ENCODE results near the gene FOXP1.

Gene FOXP1

DNA sequence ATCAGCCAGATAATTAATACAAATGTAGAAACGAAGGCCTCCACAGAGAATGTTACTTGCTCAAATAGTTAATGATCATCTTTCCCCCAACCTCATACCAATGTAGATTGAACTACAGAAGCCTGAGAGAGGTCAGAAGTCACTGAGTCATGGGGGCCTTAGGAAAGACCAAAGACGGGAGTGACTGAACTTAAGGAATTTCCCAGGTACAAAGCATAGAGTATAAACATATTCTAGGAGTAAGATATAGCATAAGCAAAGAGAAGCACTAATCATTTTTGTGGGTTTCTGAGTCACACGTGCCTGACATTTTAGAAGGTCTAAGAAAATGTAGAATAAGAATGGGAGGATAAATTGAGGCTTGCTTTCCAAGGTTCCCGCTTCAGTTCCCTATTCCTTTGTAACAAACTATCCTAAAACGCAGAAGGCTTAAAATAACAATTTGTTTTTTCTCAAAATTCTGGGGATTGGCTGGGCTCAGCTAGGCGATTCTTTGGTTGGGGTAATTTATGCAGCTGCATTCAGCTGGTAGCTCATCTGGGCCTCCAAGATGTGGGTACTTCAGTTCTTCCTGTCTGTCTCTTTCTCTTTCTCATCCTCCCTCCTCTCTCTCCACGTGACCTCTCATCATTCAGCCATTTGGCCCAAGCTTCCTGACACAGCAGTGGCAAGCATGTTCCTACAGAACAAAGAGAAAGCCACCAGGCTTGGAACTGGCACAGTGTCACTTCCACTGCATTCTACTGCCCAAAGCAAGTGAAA, 422.6 kb downstream of the FOXP1 start:
- TF ChIP-seq ZNF274 (IDR thresholded peaks at IDR 0.05; ENCODE audit: low read depth, low read length), result no peak
- H3K4me3 ChIP-seq (ENCODE audit: low read length), result no peak overlapping the region

DNA sequence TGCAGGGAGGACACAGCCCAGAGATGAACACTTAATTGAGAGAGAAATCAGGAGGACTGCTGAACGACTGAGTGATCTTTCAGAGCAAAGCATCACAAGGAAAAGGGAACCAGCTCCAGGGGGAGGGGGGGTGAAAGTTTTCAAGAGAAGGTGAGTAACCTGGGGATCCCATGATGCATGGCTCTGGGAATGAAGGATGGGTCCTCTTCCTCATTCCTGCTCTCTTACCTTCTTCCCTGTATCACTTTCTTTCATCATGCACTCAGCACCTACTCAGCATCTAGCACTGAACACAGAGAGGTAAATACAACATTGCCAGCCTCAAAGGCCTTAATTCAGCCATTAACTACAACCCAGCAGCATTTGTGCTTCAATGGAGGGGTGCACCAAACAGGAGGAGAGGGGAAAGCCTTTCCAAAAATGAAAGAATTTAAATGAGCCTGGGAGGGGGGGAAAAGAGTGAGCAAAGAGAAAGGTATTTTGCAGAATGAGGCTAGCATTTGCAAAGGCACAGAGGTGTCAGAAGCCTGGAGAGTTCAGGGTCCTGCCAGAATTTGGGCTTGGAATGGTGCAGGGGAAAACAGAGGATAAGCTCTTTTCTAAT, 427.4 kb downstream of the FOXP1 start:
- H3K4me3 ChIP-seq (ENCODE audit: low read length), result no peak overlapping the region
- TF ChIP-seq ZNF274 (IDR thresholded peaks at IDR 0.05; ENCODE audit: low read depth, low read length), result no peak

DNA sequence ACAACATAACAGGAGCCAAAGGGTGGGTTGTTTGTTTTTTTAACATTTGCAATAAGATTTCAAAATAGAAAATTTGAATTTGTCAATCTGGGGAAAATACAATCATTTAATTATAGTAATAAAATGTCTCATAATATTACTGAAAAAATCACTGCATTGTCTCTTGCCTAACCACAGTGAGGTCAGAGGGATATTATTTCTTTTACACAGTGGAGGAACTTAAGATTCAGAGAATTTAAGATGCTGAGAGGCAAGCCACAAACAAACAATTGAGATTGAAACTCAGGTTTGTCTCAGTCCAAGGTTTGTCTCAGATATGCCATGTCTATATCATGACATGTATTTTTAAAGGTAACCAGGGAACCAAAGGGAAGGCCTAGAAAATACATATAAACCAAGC, 428.7 kb downstream of the FOXP1 start:
- H3K4me3 ChIP-seq (ENCODE audit: low read length), result no peak overlapping the region
- TF ChIP-seq ZNF274 (IDR thresholded peaks at IDR 0.05; ENCODE audit: low read depth, low read length), result no peak

DNA sequence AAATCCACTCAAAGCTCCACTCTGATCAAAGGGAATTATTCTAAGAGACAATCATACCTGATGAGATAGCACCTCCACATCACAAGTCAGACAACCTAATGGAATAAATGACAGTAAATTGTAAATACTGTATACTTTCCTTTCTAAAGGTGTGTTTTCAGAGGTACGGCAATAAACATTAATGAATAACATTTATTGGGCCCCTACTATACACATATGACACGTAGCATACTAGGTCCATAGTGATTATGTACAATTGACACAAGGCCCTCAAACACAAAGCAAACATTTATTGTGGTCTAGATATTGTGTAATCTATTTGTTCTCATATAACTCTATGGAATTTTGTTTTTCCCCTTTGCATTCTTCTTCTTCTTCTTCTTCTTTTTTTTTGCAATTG, 429.8 kb downstream of the FOXP1 start:
- H3K4me3 ChIP-seq (ENCODE audit: low read length), result no peak overlapping the region
- TF ChIP-seq ZNF274 (IDR thresholded peaks at IDR 0.05; ENCODE audit: low read depth, low read length), result no peak

DNA sequence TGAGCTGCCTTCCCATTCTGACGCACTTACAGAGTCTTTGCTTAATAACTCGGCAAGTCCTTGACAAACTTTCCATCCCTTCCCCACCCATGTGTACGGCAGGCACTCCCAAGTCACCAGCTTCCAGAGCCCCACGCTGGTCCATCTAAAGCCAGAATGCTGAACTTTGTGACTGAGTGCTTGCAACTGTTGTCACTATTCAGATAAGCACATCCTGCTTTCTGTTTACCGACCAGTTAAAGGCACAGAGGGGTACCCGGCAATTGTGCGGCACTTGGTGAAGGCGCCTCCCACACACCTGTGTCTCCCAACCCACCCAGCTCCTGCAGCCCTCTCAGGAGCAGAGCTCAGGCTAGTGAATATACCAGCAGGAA, 430.6 kb downstream of the FOXP1 start:
- H3K4me3 ChIP-seq (ENCODE audit: low read length), result no peak overlapping the region
- no peak for TF ChIP-seq ZNF274 (IDR thresholded peaks at IDR 0.05; ENCODE audit: low read depth, low read length)

DNA sequence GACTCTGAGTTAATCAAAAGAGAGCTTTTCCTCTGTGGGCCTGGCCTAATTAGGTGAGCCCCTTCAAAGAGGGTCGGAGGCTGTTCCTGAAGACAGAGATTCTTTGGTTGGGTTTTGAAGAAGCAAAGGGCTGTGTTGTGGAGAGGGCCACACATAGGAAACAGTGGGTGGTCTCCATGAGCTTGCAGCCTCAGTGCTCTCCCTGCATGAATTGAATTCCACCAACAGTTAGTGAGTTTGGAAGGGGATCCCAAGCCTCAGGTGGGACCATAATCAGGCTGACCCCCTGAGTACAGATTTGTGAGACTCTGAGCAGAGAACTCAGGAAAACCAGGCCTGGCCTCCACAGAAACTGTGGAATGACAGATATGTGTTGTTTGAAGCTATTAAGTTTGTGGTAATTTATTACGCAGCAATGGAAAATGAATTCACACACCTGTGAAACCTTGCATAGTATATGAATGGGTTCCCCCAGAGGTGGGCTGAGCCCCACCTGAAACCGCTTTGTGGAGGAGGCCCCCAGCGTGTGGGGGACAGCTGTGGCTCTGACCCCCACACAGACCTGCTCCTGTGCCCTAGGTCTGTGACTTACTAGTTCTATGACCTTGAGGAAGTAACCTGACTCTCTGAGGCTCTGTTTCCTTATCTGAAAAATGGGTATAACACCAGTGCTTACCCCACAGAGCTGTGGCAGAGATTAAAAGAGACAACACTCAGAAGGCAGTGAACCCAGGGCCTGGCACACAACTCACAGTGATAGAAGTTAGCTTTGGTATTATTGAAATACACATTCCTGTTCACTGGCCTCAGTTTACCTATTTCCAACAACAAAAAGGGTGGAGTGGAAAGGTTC, 431.3 kb downstream of the FOXP1 start:
- no peak overlapping the region for H3K4me3 ChIP-seq (ENCODE audit: low read length)

DNA sequence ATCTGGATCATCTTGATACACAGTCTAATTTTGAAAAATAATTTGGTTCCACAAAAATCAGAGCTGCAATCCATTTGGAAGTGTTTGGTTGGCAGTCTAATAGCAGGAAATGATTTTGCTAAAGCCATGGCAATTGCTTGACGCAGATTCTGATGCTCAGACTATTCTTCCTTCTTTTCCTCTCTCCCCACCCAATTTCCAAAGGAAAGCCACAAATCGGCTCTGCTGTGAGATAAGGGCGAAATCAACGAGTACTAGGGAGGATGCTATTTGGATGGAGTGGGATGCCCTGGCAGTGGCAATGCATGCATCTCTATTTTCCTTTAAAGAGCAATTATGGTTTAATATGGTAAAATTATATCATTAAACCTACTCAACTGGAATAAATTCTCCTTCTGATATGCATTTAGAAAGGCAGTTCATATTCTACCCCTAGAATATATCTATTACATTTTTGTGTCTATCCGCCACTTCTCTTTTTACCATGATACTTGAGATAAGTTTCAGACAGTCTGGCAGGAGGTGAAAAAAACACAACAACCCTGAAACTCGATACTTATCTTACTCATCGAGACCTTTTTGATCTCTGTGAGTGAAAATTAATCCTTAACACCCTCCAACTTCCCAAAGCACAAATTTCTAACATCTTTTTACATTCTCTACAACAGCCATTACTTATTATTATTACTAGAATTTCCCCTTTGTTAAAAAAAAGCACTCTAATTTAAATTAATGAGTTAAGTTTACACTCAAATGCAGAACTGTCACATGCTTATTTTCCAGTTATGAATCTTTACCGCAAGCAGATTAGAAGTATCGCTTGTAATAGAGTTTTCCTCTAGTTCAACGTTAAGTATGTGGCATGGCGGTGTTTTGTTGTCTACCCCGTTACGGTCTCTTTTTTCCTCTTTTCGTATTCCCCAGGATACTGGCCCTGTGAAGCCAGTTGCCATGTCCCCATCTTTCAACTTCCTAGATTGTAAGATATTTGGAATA, 433.3 kb downstream of the FOXP1 start:
- H3K4me3 ChIP-seq (ENCODE audit: low read length), result no peak overlapping the region
- no peak for TF ChIP-seq ZNF274 (IDR thresholded peaks at IDR 0.05; ENCODE audit: low read depth, low read length)

More for the DNA sequence above, 431.3 kb downstream of the FOXP1 start:
- no peak for TF ChIP-seq ZNF274 (IDR thresholded peaks at IDR 0.05; ENCODE audit: low read depth, low read length)

DNA sequence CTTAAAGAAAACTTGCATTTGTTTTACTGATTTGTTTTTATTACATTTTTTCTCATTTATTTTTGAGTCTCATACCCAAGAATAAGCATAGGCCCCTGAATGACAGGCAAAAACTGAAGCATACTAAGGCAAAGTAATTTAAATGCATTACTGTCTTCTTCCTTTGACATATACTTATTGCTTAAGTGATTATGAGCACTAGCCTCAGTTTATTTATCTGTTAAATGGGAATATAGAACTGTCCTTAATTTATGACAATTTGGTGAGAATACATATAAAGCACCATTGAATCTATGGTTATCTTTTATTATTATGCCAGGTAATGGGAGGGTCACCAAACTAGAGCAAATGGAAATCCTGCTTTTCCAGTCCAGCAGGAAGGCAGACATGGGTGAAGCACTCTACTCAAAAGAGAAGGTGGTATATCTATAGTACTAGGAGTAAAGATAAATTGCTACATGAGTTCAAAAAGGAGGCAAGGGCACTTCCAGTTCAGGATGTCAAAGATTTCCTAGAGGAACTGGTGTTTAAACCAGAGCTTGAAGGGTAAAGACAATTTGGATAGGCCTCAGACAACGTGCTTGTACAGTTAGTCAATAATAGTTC, 435.0 kb downstream of the FOXP1 start:
- no peak overlapping the region for H3K4me3 ChIP-seq (ENCODE audit: low read length)
- no peak for TF ChIP-seq ZNF274 (IDR thresholded peaks at IDR 0.05; ENCODE audit: low read depth, low read length)

DNA sequence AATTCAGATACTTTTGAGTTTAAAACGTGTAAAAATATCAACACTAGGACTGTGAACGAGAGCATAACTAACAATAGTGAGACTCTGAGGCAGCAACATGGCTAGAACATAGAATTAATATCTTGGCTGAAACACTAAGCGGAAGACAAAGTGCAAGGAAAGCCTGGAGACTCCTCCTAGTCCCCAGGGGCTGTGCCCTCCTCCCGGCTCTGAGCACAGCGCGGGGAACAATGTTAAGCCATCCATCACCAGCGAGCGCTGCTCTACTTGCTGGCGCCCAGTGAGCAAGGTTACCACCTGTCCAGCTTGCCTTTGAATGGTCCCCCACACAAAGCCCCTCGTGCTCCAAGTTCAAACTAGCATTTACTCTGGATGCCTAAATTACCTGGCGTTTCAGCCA, 436.9 kb downstream of the FOXP1 start:
- TF ChIP-seq ZNF274 (IDR thresholded peaks at IDR 0.05; ENCODE audit: low read depth, low read length), result no peak
- H3K4me3 ChIP-seq (ENCODE audit: low read length), result no peak overlapping the region

DNA sequence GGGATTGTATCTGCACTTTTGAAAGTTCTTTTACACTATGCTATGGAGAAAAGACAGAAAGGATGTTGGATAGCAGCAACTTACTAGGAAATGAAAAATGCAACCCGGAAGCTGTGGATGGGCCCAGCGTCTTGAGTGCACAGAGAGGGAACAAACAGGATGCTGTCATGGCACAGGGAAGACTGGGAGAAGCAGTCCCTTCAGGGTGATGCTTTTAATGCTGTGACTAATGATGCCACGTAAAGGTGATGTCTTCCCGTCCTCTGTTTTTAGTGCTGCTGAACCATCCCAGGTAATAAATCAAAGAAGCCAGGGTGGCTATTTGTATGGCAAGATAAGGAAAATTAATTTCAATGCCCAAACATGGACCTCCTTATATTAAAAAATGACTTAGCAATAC, 437.6 kb downstream of the FOXP1 start:
- no peak for TF ChIP-seq ZNF274 (IDR thresholded peaks at IDR 0.05; ENCODE audit: low read depth, low read length)
- no peak overlapping the region for H3K4me3 ChIP-seq (ENCODE audit: low read length)

DNA sequence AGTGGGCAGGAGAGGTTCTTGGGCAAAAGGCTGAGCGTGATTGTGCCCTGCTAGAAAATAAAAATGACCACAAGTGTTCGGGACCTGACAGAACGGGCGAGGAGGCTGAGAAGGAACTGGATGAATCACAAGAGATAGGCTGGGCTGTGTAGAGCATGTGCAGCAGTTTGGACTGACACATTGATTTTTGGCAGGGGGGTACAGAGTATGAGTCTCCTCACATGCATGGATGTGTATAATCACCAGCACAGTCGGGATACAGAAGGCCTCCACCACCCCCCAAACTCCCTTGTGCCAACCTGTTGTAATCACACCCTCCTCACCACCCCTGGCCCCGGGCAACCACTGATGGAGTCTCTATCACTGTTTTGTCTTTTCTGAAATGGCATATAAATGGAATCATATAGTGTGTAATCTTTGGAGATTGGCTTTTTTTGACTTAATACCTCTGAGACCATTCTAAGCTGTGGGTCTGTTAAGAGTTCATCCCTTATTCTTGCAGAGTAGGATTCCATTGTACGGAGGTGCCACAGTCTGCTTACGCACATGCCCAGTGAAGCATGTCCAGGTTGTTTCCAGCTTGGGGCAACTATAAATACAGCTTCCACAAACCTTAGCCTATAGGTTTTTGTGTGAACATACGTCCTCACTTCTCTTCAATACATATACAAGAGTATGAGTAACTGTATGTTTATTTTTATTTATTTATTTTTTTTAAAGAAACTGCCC, 438.8 kb downstream of the FOXP1 start:
- no peak for TF ChIP-seq ZNF274 (IDR thresholded peaks at IDR 0.05; ENCODE audit: low read depth, low read length)
- no peak overlapping the region for H3K4me3 ChIP-seq (ENCODE audit: low read length)

DNA sequence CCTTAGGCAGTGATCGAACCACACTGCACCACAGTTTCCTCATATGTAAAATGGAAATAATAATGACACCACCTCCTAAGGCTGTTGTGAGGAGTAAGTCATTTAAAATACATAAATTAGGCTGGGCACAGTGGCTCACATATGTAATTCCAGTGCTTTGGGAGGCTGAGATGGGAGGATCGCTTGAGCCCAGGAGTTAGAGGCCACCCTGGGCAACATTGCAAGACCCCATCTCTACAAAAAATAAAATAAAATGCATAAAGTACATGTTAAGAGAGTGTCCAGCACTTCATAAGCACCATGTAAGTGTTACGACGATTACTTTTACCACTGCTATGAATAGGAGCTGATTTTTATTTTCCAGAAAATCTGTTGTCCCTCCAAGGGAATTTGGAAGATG, 440.0 kb downstream of the FOXP1 start:
- no peak overlapping the region for H3K4me3 ChIP-seq (ENCODE audit: low read length)
- TF ChIP-seq ZNF274 (IDR thresholded peaks at IDR 0.05; ENCODE audit: low read depth, low read length), result no peak
